ENCODE results near the gene DAPP1.

DAPP1 gene

DNA sequence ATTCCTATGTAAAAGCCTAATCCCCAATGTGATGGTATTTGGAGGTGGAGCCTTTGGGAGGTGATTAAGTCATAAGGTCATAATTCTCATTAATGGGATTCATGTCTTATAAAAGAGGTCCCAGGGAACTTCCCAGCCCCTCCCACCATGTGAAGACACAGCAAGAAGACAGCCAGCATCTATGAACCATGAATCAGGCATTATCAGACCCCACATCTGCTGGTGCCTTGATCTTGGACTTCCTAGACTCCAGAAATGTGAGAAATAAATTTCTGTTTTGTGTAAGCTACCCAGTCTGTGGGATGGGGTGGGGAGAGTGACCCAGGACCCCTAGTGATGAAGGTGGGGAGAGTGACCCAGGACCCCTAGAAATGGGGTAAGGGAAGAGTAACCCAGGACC, 6.1 kb upstream of the DAPP1 start:
- no peaks in the 10 kb centered on the region for H4K20me1 ChIP-seq (ENCODE audit: insufficient read depth, low read length)
- no peak overlapping the region for H3K4me2 ChIP-seq (ENCODE audit: low read length)
- no peaks in the 10 kb centered on the region for H3K27me3 ChIP-seq (ENCODE audit: insufficient read depth, low read length)
- H3K4me3 ChIP-seq (ENCODE audit: low read depth, low read length, poor library complexity, severe bottlenecking), result no peak overlapping the region
- H3K9me2 ChIP-seq (ENCODE audit: low read depth, low read length), result no peaks in the 10 kb centered on the region
- TF ChIP-seq EZH2 (IDR thresholded peaks at IDR 0.05; ENCODE audit: borderline replicate concordance, low read length) (no peak), CTCF (IDR thresholded peaks at IDR 0.05; ENCODE audit: low read length) (no peak)
- H2AFZ ChIP-seq (ENCODE audit: low read length), result no peak overlapping the region
- H3F3A ChIP-seq (ENCODE audit: insufficient read depth, low read length), result no peaks in the 10 kb centered on the region
- no peak overlapping the region for H3K27ac ChIP-seq (ENCODE audit: low read depth, low read length, poor library complexity, severe bottlenecking)
- no peaks in the 10 kb centered on the region for H3K79me2 ChIP-seq (ENCODE audit: insufficient read depth, low read length)
- H3K36me3 ChIP-seq (ENCODE audit: insufficient read depth, low read length), result no peaks in the 10 kb centered on the region
- peaks cover 4% of the 10 kb centered on the region for H3K4me1 ChIP-seq (ENCODE audit: insufficient read depth, low read length, severe bottlenecking)
- H3K9ac ChIP-seq (ENCODE audit: low read length), result no peak overlapping the region
- no peaks in the 10 kb centered on the region for H3K9me3 ChIP-seq (ENCODE audit: low read length)

DNA sequence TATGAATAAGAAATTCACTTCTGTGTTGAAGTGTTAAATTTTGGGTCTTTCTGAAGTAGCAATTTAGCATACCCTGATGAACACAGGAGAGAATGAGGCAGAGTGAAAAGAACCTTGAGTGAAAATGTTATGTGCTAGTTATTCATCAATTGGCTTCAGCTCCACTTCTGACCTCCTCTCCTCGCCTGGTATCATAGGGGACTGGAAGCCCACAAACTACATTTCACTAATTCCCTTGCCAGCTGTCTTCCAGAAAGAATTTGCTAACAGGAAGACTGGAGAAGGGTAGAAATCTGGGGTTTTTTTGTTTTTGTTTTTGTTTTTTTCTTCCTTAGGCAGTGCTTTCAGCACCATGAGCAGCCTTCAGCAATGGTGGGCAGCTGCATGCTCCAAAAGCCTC, 5.5 kb upstream of the DAPP1 start:
- Histone ChIP-seq H3K9me3 (ENCODE audit: low read length) (no peaks in the 10 kb centered on the region), H3K27me3 (ENCODE audit: insufficient read depth, low read length) (no peaks in the 10 kb centered on the region), H3K4me2 (ENCODE audit: low read length) (no peak overlapping the region), H3K79me2 (ENCODE audit: insufficient read depth, low read length) (no peaks in the 10 kb centered on the region), H3K4me1 (ENCODE audit: insufficient read depth, low read length, severe bottlenecking) (peaks cover 10% of the 10 kb centered on the region), H3K27ac (ENCODE audit: low read depth, low read length, poor library complexity, severe bottlenecking) (no peak overlapping the region), H3K4me3 (ENCODE audit: low read depth, low read length, poor library complexity, severe bottlenecking) (no peak overlapping the region), H2AFZ (ENCODE audit: low read length) (no peak overlapping the region), H3K36me3 (ENCODE audit: insufficient read depth, low read length) (no peaks in the 10 kb centered on the region), H4K20me1 (ENCODE audit: insufficient read depth, low read length) (no peaks in the 10 kb centered on the region), H3K9me2 (ENCODE audit: low read depth, low read length) (no peaks in the 10 kb centered on the region), H3K9ac (ENCODE audit: low read length) (no peak overlapping the region), H3F3A (ENCODE audit: insufficient read depth, low read length) (no peaks in the 10 kb centered on the region)
- TF ChIP-seq EZH2 (IDR thresholded peaks at IDR 0.05; ENCODE audit: borderline replicate concordance, low read length) (no peak), CTCF (IDR thresholded peaks at IDR 0.05; ENCODE audit: low read length) (no peak)

- H3K27ac ChIP-seq (ENCODE audit: low read depth, low read length, poor library complexity, severe bottlenecking), result no peak overlapping the region
- no peaks in the 10 kb centered on the region for H3F3A ChIP-seq (ENCODE audit: insufficient read depth, low read length)
- no peak overlapping the region for H3K4me3 ChIP-seq (ENCODE audit: low read depth, low read length, poor library complexity, severe bottlenecking)
- TF ChIP-seq CTCF (IDR thresholded peaks at IDR 0.05; ENCODE audit: low read length) (peak; percentile 83), EZH2 (IDR thresholded peaks at IDR 0.05; ENCODE audit: borderline replicate concordance, low read length) (no peak)
- H3K9ac ChIP-seq (ENCODE audit: low read length), result no peak overlapping the region
- H3K4me2 ChIP-seq (ENCODE audit: low read length), result no peak overlapping the region
- H4K20me1 ChIP-seq (ENCODE audit: insufficient read depth, low read length), result no peaks in the 10 kb centered on the region
- no peaks in the 10 kb centered on the region for H3K27me3 ChIP-seq (ENCODE audit: insufficient read depth, low read length)
- H3K36me3 ChIP-seq (ENCODE audit: insufficient read depth, low read length), result no peaks in the 10 kb centered on the region
- no peak overlapping the region for H2AFZ ChIP-seq (ENCODE audit: low read length)
- H3K79me2 ChIP-seq (ENCODE audit: insufficient read depth, low read length), result peaks cover under 1% of the 10 kb centered on the region; the same call in 1 of the 2 replicates
- H3K9me2 ChIP-seq (ENCODE audit: low read depth, low read length), result no peaks in the 10 kb centered on the region
- no peaks in the 10 kb centered on the region for H3K9me3 ChIP-seq (ENCODE audit: low read length)
- peaks cover 13% of the 10 kb centered on the region for H3K4me1 ChIP-seq (ENCODE audit: insufficient read depth, low read length, severe bottlenecking)
Measured at GRCh38 chr4:99811850-99812249, 4.8 kb upstream of the DAPP1 start.

Measured in OCI-LY1 (cell line).